Mammary epithelial cell (primary cell): Measurements from ENCODE around the gene NDUFA7.

ENCODE experiments used
- CTCF ChIP-seq, 2 donors: IDR thresholded peaks in 1 of 2; conservative IDR thresholded peaks in 1 of 2; 2 replicates each; pipeline ENCODE4 v1.5.1; 2011 to 2012; ENCODE audit warnings: inconsistent platforms in 2 of 2, low read length in 2 of 2, mild to moderate bottlenecking in 2 of 2, control low read depth in 1 of 2, low read depth in 1 of 2; ENCODE audit not compliant: insufficient read depth in 1 of 2; ENCODE audit errors: extremely low read depth in 1 of 2
- EZH2 ChIP-seq: IDR thresholded peaks from 2 replicates; pipeline ENCODE4 v1.6.1; 2012; ENCODE audit warnings: low read length, inconsistent platforms, borderline replicate concordance

GRCh38 chr19:8329996-8330395 lies 8.8 kb upstream of the NDUFA7 start:
- no peak for TF ChIP-seq CTCF (conservative IDR thresholded peaks at IDR 0.05 in 1 of 2, IDR thresholded peaks at IDR 0.05 in 1 of 2; ENCODE audit: extremely low read depth in 1 of 2, insufficient read depth in 1 of 2, low read depth in 1 of 2, low read length in 2 of 2)
- no peak for TF ChIP-seq EZH2
